Endothelial cell of hepatic sinusoid (primary cell): ENCODE data around the gene UBTD1.
"Not testable (repeated sequence)": the region's sequence is repeated elsewhere in the genome, so short reads cannot be mapped to it uniquely, and the experiment has no call there.

Experiments
- in situ Hi-C: cut with HindIII; loops from 2 replicates; pipeline ENCODE4 v1.10.0; 2017; ENCODE audit warnings: low sequenced_read_pairs

Gene UBTD1

DNA sequence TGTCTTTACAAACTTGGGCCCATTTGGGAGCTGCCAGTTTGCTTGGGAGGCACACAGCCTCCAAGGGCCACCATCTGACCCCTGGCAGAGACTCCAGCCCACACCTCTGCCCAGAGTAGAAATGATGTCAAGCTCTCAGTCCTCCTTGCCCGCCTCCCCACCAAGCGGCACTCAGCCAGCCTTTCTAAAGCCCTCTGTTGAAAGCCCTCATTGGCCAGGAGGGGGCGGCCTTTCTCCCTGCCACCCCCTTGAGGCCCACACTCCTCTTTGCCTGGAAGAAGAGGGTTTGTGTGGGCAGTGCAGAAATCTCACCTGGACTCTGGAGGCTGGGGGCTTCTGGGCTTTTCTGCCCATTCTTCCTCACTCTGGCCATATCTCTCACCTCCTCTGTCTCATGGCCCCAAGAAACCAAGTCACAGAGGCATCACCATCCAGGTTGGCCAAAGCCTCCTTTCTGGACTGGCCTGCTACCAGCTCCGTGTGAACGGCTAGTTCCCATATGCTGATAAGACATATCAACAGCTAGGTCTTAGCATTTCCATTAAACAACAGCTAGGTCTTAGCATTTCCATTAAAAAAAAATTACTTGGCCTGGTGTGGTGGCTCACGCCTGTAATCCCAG is 36.1 kb downstream of the UBTD1 start:
- in situ Hi-C loops = loop anchor here (5.0 kb wide), 1 partner anchor 98 kb away; no protein-coding TSS in a partner anchor

DNA sequence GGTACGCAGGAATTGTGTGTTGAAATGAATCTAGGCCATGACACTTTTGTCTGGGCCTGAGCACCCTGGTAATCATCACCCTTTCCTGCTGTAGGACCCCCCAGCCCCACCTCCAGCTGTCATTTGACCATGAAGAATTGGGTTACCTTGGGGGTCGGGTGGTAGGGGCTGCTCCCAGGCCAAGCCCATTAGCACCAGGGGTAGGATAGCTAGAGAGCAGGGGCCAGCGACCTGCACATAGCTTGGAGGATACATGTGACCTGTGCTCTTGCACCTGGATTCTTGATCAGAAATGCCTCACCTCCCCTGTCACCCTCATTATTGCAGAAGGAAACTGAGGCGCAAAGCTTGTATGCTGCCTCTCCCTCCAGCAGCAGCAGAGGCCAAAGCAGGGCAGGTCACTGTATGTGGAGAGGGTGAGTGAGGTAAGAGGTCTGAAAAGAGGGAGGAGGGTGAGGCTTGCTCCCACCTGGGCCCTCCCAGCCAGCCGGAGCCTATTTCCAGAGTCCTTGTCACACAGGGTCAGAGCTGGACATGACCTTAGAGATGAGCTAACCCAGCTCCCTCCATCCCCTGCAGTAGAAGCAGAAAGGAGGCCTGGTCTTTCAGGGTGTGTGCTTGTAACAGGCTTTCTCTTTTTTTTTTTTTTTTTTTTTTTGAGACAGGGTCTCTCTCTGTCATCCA is 38.6 kb downstream of the UBTD1 start:
- in situ Hi-C loops = no loop called here

DNA sequence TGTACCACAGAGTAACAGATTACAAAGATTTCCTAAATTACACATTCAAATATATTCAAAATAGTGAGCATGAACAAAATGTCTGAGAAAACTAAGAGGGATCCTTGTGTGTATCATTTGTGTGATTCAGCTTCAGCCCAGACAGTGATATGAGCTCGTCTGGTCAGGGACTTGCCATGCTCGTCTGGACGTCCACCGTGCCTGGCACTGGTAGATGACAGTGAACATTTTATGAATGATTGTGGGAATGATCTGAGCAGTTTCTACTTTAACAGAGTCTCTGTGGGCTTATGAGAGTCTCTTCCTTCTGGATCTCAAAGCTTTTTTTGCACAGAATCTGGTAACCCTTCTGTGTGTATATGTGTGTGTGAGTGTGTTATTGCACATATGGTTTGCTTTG is 39.7 kb downstream of the UBTD1 start:
- in situ Hi-C loops = no loop called here

DNA sequence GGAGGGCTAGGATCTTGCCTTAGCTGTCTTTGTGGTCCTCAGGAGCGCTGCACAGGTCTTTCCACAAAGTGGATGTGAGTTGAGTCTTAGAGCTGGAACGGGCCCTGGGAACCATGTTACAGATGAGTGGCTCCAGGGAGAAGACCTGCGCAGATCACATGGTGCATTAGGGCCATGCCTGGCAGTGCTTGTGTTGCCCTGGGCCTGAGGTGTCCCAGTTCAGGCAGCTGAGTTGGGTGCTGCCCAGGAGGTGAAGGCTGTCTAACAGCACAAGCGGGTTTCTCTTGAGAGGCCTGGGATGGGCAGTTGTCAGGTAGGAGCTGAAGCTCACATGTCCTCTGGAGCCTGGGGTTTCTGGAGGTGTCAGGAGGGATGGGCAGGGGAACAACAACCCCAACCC is 40.1 kb downstream of the UBTD1 start:
- in situ Hi-C loops = no loop called here

DNA sequence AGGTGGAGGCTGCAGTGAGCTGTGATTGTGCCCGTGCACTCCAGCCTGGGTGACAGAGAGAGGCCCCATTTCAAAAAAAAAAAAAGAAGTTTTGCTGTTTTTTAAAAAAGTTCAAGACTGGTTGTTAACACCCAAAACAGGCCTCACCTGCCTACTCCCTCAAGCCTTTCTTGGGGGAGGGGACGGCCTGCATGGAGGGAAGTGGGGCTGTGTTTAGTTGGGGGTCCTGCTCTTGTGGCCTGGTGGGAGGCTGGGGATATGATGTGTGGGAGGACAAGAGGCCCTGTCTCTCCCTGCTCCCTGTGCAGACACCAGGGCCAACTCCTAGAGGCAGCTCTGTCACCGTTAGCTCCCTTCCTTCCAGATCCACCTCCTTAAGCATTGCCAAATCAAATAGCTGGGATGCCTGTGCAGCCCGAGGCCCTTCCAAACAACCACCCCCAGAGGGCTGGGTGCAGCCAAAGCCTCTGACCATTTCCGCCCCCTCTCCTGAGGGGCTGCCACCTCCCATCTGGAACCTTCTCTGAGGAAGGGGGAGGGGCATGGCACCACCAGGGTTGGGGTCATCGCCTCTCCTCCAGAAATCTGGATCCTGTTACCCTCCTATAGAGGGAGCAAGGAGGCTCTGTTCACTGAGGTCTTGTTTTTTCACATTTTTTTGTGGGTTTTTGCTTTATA is 40.9 kb downstream of the UBTD1 start:
- in situ Hi-C loops = no loop called here

DNA sequence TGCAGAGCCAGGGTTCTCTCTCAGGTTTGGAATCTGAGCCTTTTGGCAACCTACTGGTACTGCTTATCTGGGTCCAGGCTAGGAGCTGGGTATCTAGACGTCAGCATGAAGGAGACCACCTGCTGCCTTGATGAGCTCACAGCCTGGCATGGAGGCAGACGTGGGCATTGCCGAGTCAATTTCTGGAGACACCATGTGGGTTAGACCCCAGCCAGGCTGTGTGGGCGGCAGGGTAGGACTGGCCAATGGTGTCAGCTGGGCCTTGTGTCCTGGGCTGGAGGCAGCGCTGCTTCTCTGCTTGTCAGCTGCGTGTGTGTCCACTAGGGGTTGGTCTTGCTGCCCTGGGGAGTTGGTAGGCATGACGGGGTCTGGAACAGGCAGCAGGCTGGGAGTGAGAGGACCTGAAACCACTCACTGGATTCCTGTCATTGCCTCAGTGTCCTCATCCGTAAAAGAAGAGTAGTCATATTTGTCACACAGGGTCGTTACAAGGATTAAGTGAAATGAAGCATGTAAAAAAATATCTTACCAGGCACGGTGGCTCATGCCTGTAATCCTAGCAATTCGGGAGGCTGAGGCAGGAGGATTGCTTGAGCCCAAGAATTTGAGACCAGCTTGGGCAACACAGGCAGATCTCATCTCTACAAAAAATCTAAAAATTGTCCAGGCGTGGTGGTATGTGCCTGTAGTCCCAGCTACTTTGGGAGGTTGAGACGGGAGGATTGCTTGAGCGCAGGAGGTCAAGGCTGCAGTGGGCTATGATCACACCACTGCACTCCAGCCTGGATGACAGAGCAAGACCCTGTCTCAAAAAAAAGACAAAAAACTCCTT is 42.2 kb downstream of the UBTD1 start:
- in situ Hi-C loops = no loop called here

DNA sequence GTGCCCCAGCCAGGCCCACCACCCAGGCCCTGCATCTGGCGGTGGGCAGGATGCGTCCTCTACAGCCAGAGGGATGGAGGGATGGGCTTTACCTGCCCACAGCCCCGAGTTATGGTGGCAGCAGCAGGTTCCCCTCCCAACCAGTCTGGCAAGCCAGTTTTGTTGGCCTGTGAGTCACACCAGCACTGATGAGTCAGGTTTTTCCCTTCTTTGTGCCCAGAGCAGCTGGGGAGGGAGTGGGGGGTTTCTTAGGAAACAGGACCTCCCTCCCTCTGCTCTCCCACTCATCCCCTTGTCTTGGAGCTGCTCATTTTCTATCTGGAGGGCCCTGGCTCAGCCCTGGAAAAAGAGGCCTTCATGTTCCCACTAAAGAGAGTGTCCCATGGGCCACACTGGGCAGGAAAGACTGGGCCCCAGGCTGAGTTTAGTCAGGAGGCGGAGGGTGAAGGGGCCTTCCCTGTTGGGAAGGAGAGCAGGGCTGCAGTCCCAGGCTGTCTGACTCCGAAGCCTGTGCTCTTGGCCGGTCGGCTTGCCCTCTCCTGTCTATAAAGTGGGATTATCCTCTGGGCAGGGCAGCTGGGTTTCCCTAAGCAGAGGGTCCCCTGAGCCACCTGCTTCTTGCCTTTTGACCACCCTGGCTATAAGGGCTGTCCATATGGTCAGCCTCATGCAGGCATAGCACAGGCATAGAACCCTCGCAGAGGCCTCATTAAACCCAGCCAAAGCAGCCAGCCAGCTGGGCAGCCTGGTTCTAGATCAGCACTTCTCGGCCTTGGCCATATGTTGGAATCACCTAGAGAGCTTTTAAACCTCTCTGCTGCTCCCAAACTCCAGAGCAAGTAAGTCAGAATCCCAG is 43.7 kb downstream of the UBTD1 start:
- in situ Hi-C loops = no loop called here

DNA sequence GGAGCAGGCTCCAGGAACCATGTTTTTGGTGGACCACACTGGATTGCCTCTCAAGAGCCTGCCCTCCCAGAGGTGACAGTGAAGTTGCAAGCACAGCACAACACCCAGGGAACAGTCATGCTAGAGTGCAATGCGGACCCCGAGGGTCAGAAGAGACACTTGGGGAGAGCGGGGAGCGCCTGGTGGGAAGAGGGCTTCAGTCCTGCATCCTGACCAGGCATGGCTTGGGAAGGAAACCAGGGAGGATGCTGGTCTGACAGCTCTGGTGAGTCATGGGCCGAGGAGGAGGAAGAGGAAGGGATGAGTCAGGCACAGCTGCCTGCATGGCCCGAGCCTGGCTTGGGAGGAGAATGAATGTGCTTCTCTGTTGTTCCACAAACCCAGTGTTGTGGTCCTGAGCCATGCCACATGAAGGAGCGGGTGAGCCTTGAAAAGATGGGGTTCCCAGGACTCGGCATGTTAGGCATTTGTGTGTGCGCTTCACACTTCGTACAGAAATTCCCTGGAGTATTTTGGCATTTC is 44.4 kb downstream of the UBTD1 start:
- in situ Hi-C loops = no loop called here

DNA sequence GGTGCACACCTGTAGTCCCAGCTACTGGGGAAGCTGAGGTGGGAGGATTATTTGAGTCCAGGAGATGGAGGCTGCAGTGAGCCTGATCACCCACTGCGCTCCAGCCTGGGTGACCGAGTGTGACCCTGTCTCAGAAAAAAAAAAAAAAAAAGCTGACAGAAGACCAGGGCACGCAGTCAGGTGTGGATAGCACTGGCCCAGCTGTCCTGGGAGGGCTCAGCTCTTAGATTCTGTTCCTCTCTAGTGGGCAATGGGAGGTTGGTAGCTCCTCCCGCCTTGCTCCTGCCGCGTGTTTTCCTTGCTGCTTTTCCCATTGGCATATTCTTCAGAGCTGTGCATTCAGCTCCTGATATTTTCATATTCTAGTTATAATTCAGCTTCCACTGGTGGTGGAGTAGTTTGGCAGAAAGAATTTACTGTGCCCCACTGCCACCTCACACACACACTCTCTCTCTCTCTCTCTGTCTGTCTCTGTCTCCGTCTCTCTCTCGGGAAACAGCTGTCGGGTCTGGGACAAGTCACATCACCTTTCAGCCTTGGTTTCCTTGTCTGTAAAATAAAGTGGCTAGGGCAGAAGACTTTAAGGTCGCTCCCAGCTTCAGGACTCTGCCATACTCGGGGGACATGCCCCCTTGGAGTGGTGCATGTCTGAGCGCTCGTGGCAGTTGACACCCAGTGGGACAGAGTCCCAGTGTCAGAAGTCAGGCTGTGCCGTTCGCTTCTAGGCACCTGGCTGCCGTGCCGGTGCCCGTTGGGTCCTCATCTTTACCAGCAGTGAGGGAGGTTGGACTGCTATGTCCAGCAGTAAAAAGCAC is 47.9 kb downstream of the UBTD1 start:
- in situ Hi-C loops = no loop called here

DNA sequence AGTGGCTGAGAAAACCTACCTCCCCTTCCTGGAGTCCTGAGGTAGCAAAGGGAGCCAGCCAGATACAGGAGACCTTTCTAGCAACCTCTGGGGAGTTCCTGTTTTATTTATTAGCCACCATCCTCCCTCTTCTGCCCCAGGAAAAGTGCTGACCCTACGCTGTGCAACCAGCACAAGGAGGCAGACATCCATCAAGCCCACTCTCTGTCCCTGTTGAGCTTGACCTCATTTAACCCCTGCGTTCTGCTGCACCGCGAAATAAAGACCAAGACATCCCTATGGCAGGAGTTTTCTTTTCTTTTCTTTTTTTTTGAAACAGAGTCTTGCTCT is 48.5 kb downstream of the UBTD1 start:
- in situ Hi-C loops = no loop called here

DNA sequence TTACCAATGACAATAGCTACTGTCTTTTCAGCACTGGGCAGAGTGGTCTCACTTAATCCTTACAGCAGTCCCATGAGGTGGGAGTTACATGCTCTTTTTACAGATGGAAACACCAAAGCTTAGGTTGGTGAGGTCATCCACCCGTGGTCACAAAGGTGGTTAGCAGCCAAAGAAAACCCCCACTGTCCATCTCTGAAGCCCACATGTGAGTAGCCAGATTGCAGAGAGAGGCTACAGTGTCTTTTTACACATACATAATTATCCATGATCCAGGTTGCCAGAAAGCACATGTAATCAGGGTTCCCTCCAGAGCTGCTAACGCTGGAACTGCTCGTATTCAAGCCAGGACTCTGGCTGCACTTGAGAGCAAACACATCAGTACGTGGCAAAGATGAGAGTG is 49.2 kb downstream of the UBTD1 start:
- in situ Hi-C loops = no loop called here

DNA sequence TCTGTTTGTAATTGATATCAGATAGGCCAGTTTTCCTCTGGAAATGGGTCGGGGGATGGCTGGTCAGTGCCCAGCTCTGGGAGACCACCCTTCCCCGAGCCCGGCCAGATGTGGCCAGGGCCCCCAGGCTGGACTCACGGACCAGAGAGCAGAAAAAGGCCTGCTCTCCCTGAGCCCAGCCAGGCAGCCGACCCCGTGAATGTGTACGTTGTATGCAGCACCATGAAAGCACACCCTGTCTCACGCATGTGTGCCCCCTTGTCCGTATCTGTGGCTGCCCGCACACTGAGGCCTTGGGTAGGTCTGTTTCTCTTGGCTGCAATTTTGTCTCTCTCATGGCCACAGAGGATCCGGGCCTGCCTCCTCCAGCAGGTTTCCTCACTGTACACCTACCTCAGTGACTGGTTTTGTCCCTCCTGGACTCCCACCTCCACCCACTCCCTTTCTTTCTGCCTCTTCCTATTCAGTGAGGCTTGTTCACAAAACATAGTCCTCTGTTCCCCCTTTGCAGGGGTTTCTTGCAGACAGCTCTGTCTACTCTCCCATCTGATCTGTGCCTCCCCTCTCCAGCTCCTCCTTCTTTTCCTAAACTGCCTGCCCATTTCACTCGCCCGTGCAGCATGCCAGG is 50.2 kb downstream of the UBTD1 start:
- in situ Hi-C loops = no loop called here

DNA sequence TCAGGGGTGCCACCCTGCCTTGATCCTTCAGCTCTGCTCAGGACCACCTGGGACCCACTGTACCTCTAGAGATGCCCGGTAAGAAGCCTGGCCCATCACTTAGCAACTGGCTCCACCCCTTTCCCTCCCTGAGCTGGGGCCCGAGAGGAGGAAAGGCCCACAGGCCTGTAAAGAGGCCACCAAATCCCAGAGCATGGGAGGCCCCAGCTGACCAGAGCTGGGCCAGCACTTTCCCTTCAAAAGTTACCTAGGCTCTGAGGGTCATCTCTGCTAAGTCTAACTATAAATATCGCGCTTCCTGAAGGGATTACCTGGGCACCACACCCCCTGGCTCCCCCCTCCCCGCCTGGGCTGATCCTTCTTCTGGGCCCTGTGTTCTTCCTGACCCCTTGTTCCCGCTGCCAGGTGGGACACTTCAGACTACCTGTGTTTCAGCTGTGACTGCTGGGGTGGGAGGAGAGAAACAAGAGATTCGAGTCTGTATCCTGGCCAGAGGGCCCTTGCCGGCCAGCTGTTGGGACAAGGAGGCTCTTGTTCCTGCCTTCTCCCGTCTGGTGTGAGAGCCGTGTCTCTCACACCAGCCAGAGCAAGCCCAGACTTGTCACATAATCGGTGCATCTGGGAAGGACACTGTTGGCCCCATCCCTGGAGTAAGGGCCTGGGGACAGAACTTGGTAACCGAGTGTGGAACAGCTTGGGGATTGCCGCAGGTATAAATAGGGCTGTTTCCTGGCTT is 51.0 kb downstream of the UBTD1 start:
- in situ Hi-C loops = no loop called here

DNA sequence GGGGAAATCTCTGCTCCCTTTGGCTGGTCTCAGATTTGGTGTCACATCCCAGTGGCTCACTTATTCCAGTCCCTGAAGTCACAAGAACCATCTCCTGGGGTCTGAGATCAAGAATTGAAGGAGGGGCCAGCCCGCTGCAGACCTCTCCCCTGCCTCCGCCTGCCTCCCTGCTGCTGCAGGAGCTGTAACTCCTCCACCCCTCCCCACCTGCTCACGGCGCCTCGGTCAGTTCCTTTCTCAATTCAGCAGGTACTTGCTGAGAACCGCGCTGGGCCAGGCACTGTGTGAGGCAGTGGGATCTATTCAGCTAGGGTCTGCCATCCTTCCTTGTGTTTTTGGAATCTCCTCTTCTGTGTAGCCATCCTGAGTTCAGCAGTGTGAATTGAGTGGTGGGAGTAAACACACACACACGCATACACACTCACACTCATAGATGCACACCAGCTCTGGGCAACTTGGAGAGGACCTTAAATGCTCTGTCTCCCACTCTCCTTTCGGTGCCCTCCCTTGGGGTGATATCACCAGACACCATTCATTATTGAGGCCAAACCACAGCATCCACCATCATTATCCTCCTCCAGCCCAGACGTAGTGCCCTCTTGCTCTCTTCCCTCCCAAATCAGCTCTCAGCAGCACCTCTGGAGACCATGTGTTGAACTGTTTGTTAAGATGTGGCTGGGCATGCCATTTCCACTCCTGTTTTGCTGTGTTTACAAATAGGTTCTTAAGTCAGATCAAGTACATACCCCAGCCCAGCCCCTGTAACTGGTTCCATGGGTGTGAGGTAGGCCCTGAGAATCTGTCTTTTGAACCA is 51.8 kb downstream of the UBTD1 start:
- in situ Hi-C loops = no loop called here

DNA sequence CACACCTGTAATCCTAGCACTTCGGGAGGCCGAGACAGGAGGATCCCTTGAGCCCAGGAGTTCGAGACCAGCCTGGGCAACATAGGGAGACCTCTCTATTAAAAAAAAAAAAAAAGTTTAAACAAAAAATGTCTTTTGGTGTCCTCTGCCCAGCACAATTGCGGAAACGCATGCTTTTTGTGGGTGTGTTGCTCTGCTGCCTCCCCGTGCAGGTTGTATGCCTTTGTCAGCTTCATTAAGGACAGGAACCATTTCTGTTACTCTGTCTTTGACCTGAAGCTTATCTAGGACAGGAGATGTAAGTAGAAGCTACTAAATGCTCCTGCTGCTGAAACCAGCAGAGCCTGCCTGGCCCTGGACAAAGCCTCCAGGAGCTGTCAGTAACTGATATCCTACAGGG is 52.5 kb downstream of the UBTD1 start:
- in situ Hi-C loops = no loop called here

DNA sequence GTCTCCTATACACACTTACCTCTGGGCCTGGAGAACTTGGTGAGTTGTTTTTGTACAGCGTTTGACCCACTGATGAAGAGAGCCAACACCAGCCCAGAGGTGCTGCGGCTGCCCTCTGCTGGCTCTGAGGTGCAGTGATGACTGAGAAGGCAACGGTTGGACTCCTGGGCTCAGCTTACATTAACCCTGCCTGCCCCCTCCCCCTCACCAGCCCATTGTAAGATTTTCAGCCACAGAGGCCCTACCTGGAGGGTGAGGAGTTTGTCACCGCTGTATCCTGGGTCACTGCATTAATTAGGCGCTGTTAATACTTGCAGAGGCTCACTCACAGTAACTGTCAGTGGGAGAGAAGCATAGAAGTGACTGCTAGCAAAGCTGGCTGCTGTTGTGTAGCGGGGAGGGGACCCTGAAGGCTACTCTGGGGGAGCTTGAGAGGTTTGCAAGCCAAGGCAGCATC is 54.9 kb downstream of the UBTD1 start:
- in situ Hi-C loops = no loop called here

DNA sequence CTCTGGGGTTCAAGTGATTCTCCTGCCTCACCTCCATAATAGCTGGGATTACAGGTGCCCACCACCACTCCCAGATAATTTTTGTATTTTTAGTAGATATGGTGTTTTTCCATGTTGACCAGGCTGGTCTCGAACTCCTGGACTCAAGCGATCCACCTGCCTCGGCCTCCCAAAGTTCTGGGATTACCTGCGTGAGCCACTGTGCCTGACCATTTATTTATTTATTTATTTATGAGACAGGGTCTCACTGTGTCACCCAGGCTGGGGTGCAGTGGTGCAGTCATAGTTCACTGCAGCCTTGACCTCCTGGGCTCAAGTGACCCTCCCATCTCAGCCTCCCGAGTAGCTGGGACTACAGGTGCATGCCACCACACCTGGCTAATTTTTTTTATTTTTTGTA is 55.6 kb downstream of the UBTD1 start:
- in situ Hi-C loops = not testable (repeated sequence)
